Fibroblast of lung (primary cell): Measurements from ENCODE around the gene MACROD2. TPM values are rescaled to one million over a fixed set of nuclear protein-coding genes. Genes with fewer than 3 reads are reported as not detected.

Experiments used
- DNase-seq, 2 donors: peaks; one replicate each; pipeline versions ENCODE4 v3.0.0 to v3.0.0-alpha.2; 2010; ENCODE audit warnings: low read depth in 2 of 2
- H2AFZ ChIP-seq: 2 replicates; pipeline ENCODE4 v1.5.1; 2012; ENCODE audit warnings: low read length, control low read depth, inconsistent platforms
- H3K27ac ChIP-seq: 2 replicates; pipeline ENCODE4 v1.5.1; 2011; ENCODE audit warnings: low read length, control low read depth; ENCODE audit not compliant: insufficient read depth
- H3K27me3 ChIP-seq: 2 replicates; pipeline ENCODE4 v1.5.1; 2011; ENCODE audit warnings: mild to moderate bottlenecking, low read length; ENCODE audit not compliant: control insufficient read depth, insufficient read depth
- H3K36me3 ChIP-seq: 2 replicates; pipeline ENCODE4 v1.5.1; 2011; ENCODE audit warnings: low read length; ENCODE audit not compliant: control insufficient read depth, insufficient read depth
- H3K4me1 ChIP-seq: 2 replicates; pipeline ENCODE4 v1.5.1; 2011; ENCODE audit warnings: low read length; ENCODE audit not compliant: control insufficient read depth, insufficient read depth; ENCODE audit errors: extremely low read depth
- H3K4me2 ChIP-seq: 2 replicates; pipeline ENCODE4 v1.5.1; 2011; ENCODE audit warnings: low read length, control low read depth; ENCODE audit not compliant: insufficient read depth; ENCODE audit errors: extremely low read depth
- H3K4me3 ChIP-seq, 4 experiments: fragments of 200-600 bp in 1 of 4; sonication (generic) in 1 of 4; replicated peaks in 1 of 4; 2 replicates each; pipeline ENCODE4 v1.5.1; 2011 to 2016; ENCODE audit warnings: low read length in 4 of 4, low read depth in 3 of 4, mild to moderate bottlenecking in 3 of 4, control low read depth in 2 of 4, inconsistent platforms in 1 of 4, mixed read lengths in 1 of 4; ENCODE audit not compliant: insufficient read depth in 1 of 4; ENCODE audit errors: control extremely low read depth in 1 of 4
- H3K79me2 ChIP-seq: 2 replicates; pipeline ENCODE4 v1.5.1; 2012; ENCODE audit warnings: mild to moderate bottlenecking, low read length, inconsistent platforms; ENCODE audit not compliant: control insufficient read depth, insufficient read depth
- H3K9ac ChIP-seq: 2 replicates; pipeline ENCODE4 v1.5.1; 2011; ENCODE audit warnings: mild to moderate bottlenecking, low read length, control low read depth; ENCODE audit not compliant: insufficient read depth
- H3K9me3 ChIP-seq: 2 replicates; pipeline ENCODE4 v1.5.1; 2012; ENCODE audit warnings: low read depth, low read length; ENCODE audit not compliant: control insufficient read depth, insufficient read depth
- H4K20me1 ChIP-seq: 2 replicates; pipeline ENCODE4 v1.5.1; 2011; ENCODE audit warnings: low read length; ENCODE audit not compliant: control insufficient read depth, insufficient read depth; ENCODE audit errors: extremely low read depth
- EZH2 ChIP-seq: IDR thresholded peaks from 2 replicates; pipeline ENCODE4 v1.5.1; 2012; ENCODE audit warnings: low read length, control low read depth, mild to moderate bottlenecking; ENCODE audit errors: missing control alignments
- polyA plus RNA-seq, 2 donors: library from polyadenylated mRNA; depleted of rRNA in 1 of 2; stranded (reverse) in 1 of 2; unstranded in 1 of 2; fragments of >200 nt; gene quantifications; 2 replicates each; pipeline ENCODE4 v1.2.1, GENCODE V29; 2011 to 2012; ENCODE audit warnings: missing spikeins in 1 of 2
- total RNA-seq: library from RNA; depleted of rRNA; stranded (reverse); fragments of >200 nt; gene quantifications from 2 replicates; pipeline ENCODE4 v1.2.1, GENCODE V29; 2014
- TF ChIP-seq, protein P1 (sequence below), 2 donors: IDR thresholded peaks in 1 of 2; conservative IDR thresholded peaks in 1 of 2; 1 replicate in 1 of 2; 2 replicates in 1 of 2; pipeline ENCODE4 v1.5.1; 2011 to 2012; ENCODE audit warnings: low read length in 2 of 2, control low read depth in 1 of 2, inconsistent platforms in 1 of 2, low read depth in 1 of 2, mild to moderate bottlenecking in 1 of 2

The MACROD2 gene
- total and polyA plus RNA-seq, 2 donors (not counting 1 experiment from before 2014, with no cell fraction given) = 0.54 to 1.7 TPM

DNA sequence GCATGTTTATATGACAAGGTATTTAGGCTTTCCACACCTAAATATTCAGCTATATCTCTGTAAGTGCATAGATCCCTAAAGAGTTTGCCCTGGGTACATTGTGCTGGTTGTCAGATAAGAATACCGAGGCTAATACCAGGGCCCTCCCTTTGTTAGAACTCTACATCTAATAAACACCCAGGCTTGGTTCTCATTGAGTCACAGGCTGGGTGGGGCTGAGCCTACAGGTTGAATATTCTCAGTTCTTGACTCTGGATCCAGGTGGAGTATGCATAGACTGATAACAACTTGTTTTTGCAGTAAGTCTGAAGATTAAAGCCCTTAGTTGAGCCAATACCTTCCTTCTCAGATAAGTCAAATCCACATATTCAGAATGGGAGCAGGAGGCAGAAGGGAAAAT lies 654.3 kb downstream of the MACROD2 start:
- TF ChIP-seq, protein P1, sequence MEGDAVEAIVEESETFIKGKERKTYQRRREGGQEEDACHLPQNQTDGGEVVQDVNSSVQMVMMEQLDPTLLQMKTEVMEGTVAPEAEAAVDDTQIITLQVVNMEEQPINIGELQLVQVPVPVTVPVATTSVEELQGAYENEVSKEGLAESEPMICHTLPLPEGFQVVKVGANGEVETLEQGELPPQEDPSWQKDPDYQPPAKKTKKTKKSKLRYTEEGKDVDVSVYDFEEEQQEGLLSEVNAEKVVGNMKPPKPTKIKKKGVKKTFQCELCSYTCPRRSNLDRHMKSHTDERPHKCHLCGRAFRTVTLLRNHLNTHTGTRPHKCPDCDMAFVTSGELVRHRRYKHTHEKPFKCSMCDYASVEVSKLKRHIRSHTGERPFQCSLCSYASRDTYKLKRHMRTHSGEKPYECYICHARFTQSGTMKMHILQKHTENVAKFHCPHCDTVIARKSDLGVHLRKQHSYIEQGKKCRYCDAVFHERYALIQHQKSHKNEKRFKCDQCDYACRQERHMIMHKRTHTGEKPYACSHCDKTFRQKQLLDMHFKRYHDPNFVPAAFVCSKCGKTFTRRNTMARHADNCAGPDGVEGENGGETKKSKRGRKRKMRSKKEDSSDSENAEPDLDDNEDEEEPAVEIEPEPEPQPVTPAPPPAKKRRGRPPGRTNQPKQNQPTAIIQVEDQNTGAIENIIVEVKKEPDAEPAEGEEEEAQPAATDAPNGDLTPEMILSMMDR (conservative IDR thresholded peaks at IDR 0.05 in 1 of 2, IDR thresholded peaks at IDR 0.05 in 1 of 2; ENCODE audit: low read depth in 1 of 2, low read length in 2 of 2) = no peak
- TF ChIP-seq EZH2 = no peak
- no peak overlapping the region for H3K4me3 ChIP-seq
- DNase-seq = no peak
- H3K27me3 ChIP-seq = no peaks in the 10 kb centered on the region
- no peak overlapping the region for H3K4me2 ChIP-seq
- no peak overlapping the region for H3K9ac ChIP-seq
- H3K27ac ChIP-seq = no peak overlapping the region
- no peaks in the 10 kb centered on the region for H3K36me3 ChIP-seq
- H4K20me1 ChIP-seq = no peaks in the 10 kb centered on the region
- no peaks in the 10 kb centered on the region for H3K4me1 ChIP-seq
- no peaks in the 10 kb centered on the region for H3K9me3 ChIP-seq
- no peak overlapping the region for H2AFZ ChIP-seq
- H3K79me2 ChIP-seq = no peaks in the 10 kb centered on the region

DNA sequence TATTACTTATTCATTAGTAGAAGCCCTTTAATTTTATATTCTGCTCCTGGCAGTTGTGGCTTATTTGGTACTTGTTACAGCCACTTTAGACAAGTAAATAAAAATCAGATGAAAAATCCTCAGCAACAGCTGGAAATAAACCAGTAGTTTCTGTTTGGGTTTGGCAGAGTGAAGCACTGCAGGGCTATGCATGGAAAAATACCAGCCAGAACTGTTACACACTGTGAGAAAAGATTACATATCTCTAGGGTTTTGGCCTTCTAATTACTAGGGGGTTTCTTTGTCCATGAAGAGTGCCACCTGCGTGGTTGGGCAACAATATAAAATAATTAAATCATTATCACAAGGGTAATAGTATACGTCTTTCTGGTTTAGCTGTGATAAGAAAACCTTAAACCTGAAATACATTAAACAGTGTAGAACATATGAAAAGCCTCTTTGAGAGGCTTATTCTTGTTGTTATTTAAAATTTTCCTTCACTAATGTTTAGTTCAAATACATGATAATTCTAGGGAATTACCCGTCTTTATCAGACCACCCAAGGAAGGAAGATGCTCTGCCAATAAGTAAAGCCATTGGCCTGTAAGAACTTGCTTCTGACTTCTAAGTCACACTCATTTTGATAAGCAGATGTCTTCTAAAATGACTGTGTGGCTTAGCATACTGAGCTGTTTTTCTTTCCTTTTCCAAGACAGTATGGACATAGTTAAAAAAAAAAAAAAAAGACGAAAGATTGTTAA lies 662.1 kb downstream of the MACROD2 start:
- no peak overlapping the region for H3K9ac ChIP-seq
- H2AFZ ChIP-seq = no peak overlapping the region
- H3K4me1 ChIP-seq = no peaks in the 10 kb centered on the region
- no peaks in the 10 kb centered on the region for H4K20me1 ChIP-seq
- H3K4me3 ChIP-seq = no peak overlapping the region
- H3K36me3 ChIP-seq = no peaks in the 10 kb centered on the region
- H3K27me3 ChIP-seq = no peaks in the 10 kb centered on the region
- TF ChIP-seq, protein P1 (conservative IDR thresholded peaks at IDR 0.05 in 1 of 2, IDR thresholded peaks at IDR 0.05 in 1 of 2; ENCODE audit: low read depth in 1 of 2, low read length in 2 of 2) = no peak
- TF ChIP-seq EZH2 = no peak
- H3K9me3 ChIP-seq = no peaks in the 10 kb centered on the region
- no peak overlapping the region for H3K4me2 ChIP-seq
- H3K79me2 ChIP-seq = no peaks in the 10 kb centered on the region
- H3K27ac ChIP-seq = no peak overlapping the region
- peak in 1 of 2 donors; percentile 3 for DNase-seq

DNA sequence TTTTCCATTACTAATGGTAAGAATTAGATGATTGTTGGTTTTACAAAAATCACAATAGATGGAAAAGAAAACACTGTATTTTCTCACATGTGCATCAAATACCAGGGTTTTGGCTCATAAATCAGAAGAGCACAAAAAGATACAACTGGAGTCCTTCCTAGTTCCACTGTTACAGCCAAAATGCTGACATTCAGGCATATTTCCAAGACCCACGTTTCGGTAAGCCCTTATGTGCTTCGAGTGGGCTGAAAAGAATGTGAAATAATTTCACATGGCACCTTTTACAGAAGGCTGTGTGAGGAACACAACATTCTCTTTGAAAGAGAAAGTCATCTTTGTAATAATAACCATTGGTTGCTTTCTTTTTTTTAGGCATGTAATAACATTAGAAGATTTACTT lies 668.8 kb downstream of the MACROD2 start:
- Histone ChIP-seq H3K4me3 (no peak overlapping the region), H2AFZ (no peak overlapping the region), H4K20me1 (no peaks in the 10 kb centered on the region), H3K27ac (no peak overlapping the region), H3K27me3 (no peaks in the 10 kb centered on the region), H3K79me2 (no peaks in the 10 kb centered on the region), H3K36me3 (no peaks in the 10 kb centered on the region), H3K9ac (no peak overlapping the region), H3K9me3 (no peaks in the 10 kb centered on the region), H3K4me2 (no peak overlapping the region), H3K4me1 (no peaks in the 10 kb centered on the region)
- no peak for DNase-seq
- TF ChIP-seq EZH2 = no peak
- TF ChIP-seq, protein P1 (conservative IDR thresholded peaks at IDR 0.05 in 1 of 2, IDR thresholded peaks at IDR 0.05 in 1 of 2; ENCODE audit: low read depth in 1 of 2, low read length in 2 of 2) = no peak
